SK-N-SH (cell line): ENCODE data around the gene ISY1. TPM values are rescaled to one million over a fixed set of nuclear protein-coding genes. Genes with fewer than 3 reads are reported as not detected.
A peak's percentile ranks its signal among the peaks of the same experiment; 100 is the strongest.

ENCODE experiments used
- CTCF ChIA-PET: fragments of 300-600, 350-600 bp; formaldehyde crosslinking; extraction: SDS; loops from one replicate; lab custom pipeline; 2021; lab: Yijun Ruan, JAX
- POLR2A ChIA-PET: fragments of 350-600 bp; sonication (Branson Sonifier 250); formaldehyde crosslinking; extraction: SDS; loops from one replicate; lab custom pipeline; 2020; ENCODE audit warnings: antibody characterized with exemption, inconsistent platforms; lab: Yijun Ruan, JAX
- DNase-seq: peaks from one replicate; pipeline ENCODE4 v3.0.0; 2012
- H2AFZ ChIP-seq: fragments of 200-600 bp; sonication (generic); 2 replicates; pipeline ENCODE4 v1.8.1; 2016; ENCODE audit warnings: antibody characterized with exemption, mild to moderate bottlenecking, low read depth
- H3F3A ChIP-seq: fragments of 200-600 bp; sonication (generic); replicated peaks from 2 replicates; pipeline ENCODE3; 2016; ENCODE audit warnings: antibody characterized with exemption, mild to moderate bottlenecking; ENCODE audit not compliant: insufficient read depth
- H3K27ac ChIP-seq, 2 experiments: fragments of 200-500 bp in 1 of 2; fragments of 200-600 bp in 1 of 2; sonication (Bioruptor generic) in 1 of 2; sonication (generic), shearing (Covaris generic) in 1 of 2; 2 replicates each; pipeline versions ENCODE4 v1.5.1 to v1.6.1; 2014 to 2016; ENCODE audit warnings: low read depth in 2 of 2, inconsistent platforms in 1 of 2, low read length in 1 of 2, mild to moderate bottlenecking in 1 of 2, mixed read lengths in 1 of 2
- H3K27me3 ChIP-seq: fragments of 200-600 bp; sonication (generic), shearing (Covaris generic); 2 replicates; pipeline ENCODE4 v1.6.1; 2016; ENCODE audit warnings: mixed run types; ENCODE audit not compliant: insufficient read depth
- H3K36me3 ChIP-seq, 2 experiments: fragments of 200-500 bp in 1 of 2; fragments of 200-600 bp in 1 of 2; sonication (Bioruptor generic) in 1 of 2; sonication (generic) in 1 of 2; replicated peaks in 1 of 2; 2 replicates each; pipeline versions ENCODE3 to v1.5.1; 2014 to 2016; ENCODE audit warnings: low read length in 1 of 2, mild to moderate bottlenecking in 1 of 2; ENCODE audit not compliant: insufficient read depth in 2 of 2, control insufficient read depth in 1 of 2
- H3K4me1 ChIP-seq, 2 experiments: fragments of 200-500 bp in 1 of 2; fragments of 200-600 bp in 1 of 2; sonication (Bioruptor generic) in 1 of 2; sonication (generic), shearing (Covaris generic) in 1 of 2; 2 replicates each; pipeline versions ENCODE4 v1.5.1 to v1.6.1; 2014 to 2016; ENCODE audit warnings: low read depth in 1 of 2, low read length in 1 of 2, mixed run types in 1 of 2; ENCODE audit not compliant: insufficient read depth in 2 of 2, control insufficient read depth in 1 of 2
- H3K4me2 ChIP-seq: fragments of 200-600 bp; sonication (generic), shearing (Covaris generic); 2 replicates; pipeline ENCODE4 v1.6.1; 2017; ENCODE audit warnings: mixed run types
- H3K4me3 ChIP-seq, 2 experiments: fragments of 200-500 bp in 1 of 2; fragments of 200-600 bp in 1 of 2; sonication (Bioruptor generic) in 1 of 2; sonication (generic), shearing (Covaris generic) in 1 of 2; 2 replicates each; pipeline versions ENCODE4 v1.5.1 to v1.8.1; 2014 to 2016; ENCODE audit warnings: low read depth in 2 of 2, inconsistent platforms in 1 of 2, low read length in 1 of 2, mild to moderate bottlenecking in 1 of 2, mixed read lengths in 1 of 2, moderate library complexity in 1 of 2
- H3K79me2 ChIP-seq: fragments of 200-600 bp; sonication (generic); 2 replicates; pipeline ENCODE4 v1.8.1; 2017; ENCODE audit warnings: mild to moderate bottlenecking; ENCODE audit not compliant: insufficient read depth
- H3K9ac ChIP-seq: fragments of 200-600 bp; sonication (generic); 2 replicates; pipeline ENCODE4 v1.6.1; 2017; ENCODE audit warnings: mixed run types
- H3K9me2 ChIP-seq: fragments of 200-600 bp; sonication (generic); 2 replicates; pipeline ENCODE4 v1.6.1; 2017; ENCODE audit warnings: mixed run types
- H3K9me3 ChIP-seq: fragments of 200-600 bp; sonication (generic); 2 replicates; pipeline ENCODE4 v1.6.1; 2017; ENCODE audit warnings: mixed run types, mild to moderate bottlenecking, moderate library complexity
- H4K20me1 ChIP-seq: fragments of 200-600 bp; sonication (generic); 2 replicates; pipeline ENCODE4 v1.6.1; 2017; ENCODE audit warnings: mild to moderate bottlenecking, mixed run types; ENCODE audit not compliant: insufficient read depth
- CHD2 ChIP-seq: fragments of 150-350 bp; IDR thresholded peaks from 2 replicates; pipeline ENCODE4 v1.6.1; 2018; ENCODE audit warnings: low read length; ENCODE audit not compliant: partially characterized antibody
- CTCF ChIP-seq: fragments of 200-600 bp; sonication (generic); IDR thresholded peaks from 2 replicates; pipeline ENCODE4 v1.6.1; 2017; ENCODE audit warnings: antibody characterized with exemption, mild to moderate bottlenecking, moderate library complexity
- EP300 ChIP-seq, 2 experiments: IDR thresholded peaks; 2 replicates each; pipeline versions ENCODE4 v1.4.0 to v1.6.1; 2012; ENCODE audit warnings: borderline replicate concordance in 1 of 2, low read depth in 1 of 2, low read length in 1 of 2
- FOXM1 ChIP-seq: IDR thresholded peaks from 2 replicates; pipeline ENCODE4 v1.4.0; 2012; ENCODE audit warnings: low read depth, mild to moderate bottlenecking
- MXI1 ChIP-seq: IDR thresholded peaks from 2 replicates; pipeline ENCODE4 v1.6.1; 2012; ENCODE audit warnings: mild to moderate bottlenecking, low read depth, low read length, improper control_type of control experiment
- REST ChIP-seq: IDR thresholded peaks from 2 replicates; pipeline ENCODE4 v1.6.1; 2012; ENCODE audit warnings: mild to moderate bottlenecking, low read depth, low read length, moderate library complexity
- SIN3A ChIP-seq: IDR thresholded peaks from 2 replicates; pipeline ENCODE4 v1.6.1; 2012; ENCODE audit warnings: low read depth, mild to moderate bottlenecking, low read length, moderate library complexity, borderline replicate concordance
- USF2 ChIP-seq: fragments of 150-350 bp; IDR thresholded peaks from 2 replicates; pipeline ENCODE4 v1.6.1; 2017; ENCODE audit warnings: antibody characterized with exemption, low read length, low read depth, borderline replicate concordance
- WGBS: methylation state at CpG from one replicate; pipeline ENCODE4 v1.1.6; 2017; ENCODE audit warnings: low lambda C conversion rate; 5-methylcytosine and 5-hydroxymethylcytosine counted together
- polyA plus RNA-seq, 3 experiments: library from polyadenylated mRNA; depleted of rRNA; stranded (reverse); fragments of >200 nt; gene quantifications; 2 replicates each; pipeline ENCODE4 v1.2.3, GENCODE V29; 2012

Gene ISY1
- polyA plus RNA-seq, 1 of the 3 experiments (the other 2 are of a cell fraction): 20.9 TPM

GRCh38 chr3:129160891-129161859 lies at the start of gene ISY1 (continued):
- 0 out of 2 replicates have a peak, but pooled peaks have one; percentile 28 for TF ChIP-seq FOXM1
- TF ChIP-seq CHD2: peak; percentile 56
- TF ChIP-seq MXI1: peak; percentile 98
- TF ChIP-seq SIN3A: peak; percentile 81; the same call in 1 of the 2 replicates

GRCh38 chr3:129207479-129207878 lies 46.6 kb upstream of the ISY1 start:
- WGBS: 85% methylated on average over 4 of the region's 4 CpGs
- Histone ChIP-seq H3K4me3 (no peak overlapping the region), H2AFZ (no peak overlapping the region), H4K20me1 (no peaks in the 10 kb centered on the region), H3K27ac (no peak overlapping the region), H3K79me2 (no peaks in the 10 kb centered on the region), H3K4me2 (no peak overlapping the region), H3K36me3 (no peaks in the 10 kb centered on the region), H3K9ac (no peak overlapping the region), H3F3A (peaks cover 11% of the 10 kb centered on the region), H3K27me3 (no peaks in the 10 kb centered on the region), H3K9me3 (no peaks in the 10 kb centered on the region), H3K9me2 (no peaks in the 10 kb centered on the region), H3K4me1 (peaks cover 4 to 6% of the 10 kb centered on the region in 2 experiments; a peak in 2 of 4 replicates)
- TF ChIP-seq USF2 (no peak), REST (no peak), CTCF (no peak), EP300 (IDR thresholded peaks at IDR 0.05; ENCODE audit: borderline replicate concordance in 1 of 2, low read depth in 1 of 2, low read length in 1 of 2) (no peak)
- ChIA-PET POLR2A (no interaction called here), CTCF (no interaction called here)
- no peak for DNase-seq
